Effector memory CD4-positive, alpha-beta T cell (primary cell): ENCODE data around the gene MS4A14.
"Not testable (repeated sequence)": the region's sequence is repeated elsewhere in the genome, so short reads cannot be mapped to it uniquely, and the experiment has no call there.

ENCODE experiments used
- DNase-seq, 3 donors: peaks; one replicate each; pipeline ENCODE4 v3.0.0-alpha.2; 2020
- H3K27ac ChIP-seq: 2 replicates; pipeline ENCODE4 v1.7.0; 2013; ENCODE audit warnings: mild to moderate bottlenecking, low read length, moderate library complexity; ENCODE audit not compliant: insufficient read depth, poor library complexity, severe bottlenecking
- H3K27me3 ChIP-seq: replicated peaks from 2 replicates; pipeline ENCODE4 v1.7.0; 2013; ENCODE audit warnings: mild to moderate bottlenecking, low read length; ENCODE audit not compliant: insufficient read depth, control insufficient read depth, poor library complexity, severe bottlenecking
- H3K36me3 ChIP-seq: 2 replicates; pipeline ENCODE4 v1.7.0; 2013; ENCODE audit warnings: mild to moderate bottlenecking, low read length, moderate library complexity; ENCODE audit not compliant: control insufficient read depth, insufficient read depth
- H3K4me1 ChIP-seq: 2 replicates; pipeline ENCODE4 v1.7.0; 2013; ENCODE audit warnings: low read length, mild to moderate bottlenecking; ENCODE audit not compliant: control insufficient read depth, insufficient read depth, poor library complexity, severe bottlenecking
- H3K4me3 ChIP-seq: 2 replicates; pipeline ENCODE4 v1.7.0; 2013; ENCODE audit warnings: low read length, low read depth, mild to moderate bottlenecking; ENCODE audit not compliant: insufficient read depth, poor library complexity, severe bottlenecking
- H3K9me3 ChIP-seq: 2 replicates; pipeline ENCODE4 v1.7.0; 2013; ENCODE audit warnings: mild to moderate bottlenecking, low read length, moderate library complexity; ENCODE audit not compliant: control insufficient read depth

MS4A14 gene

GRCh38 chr11:60429272-60429671, 33.0 kb downstream of the MS4A14 start, which contains the start of gene MS4A5:
MS4A5 (plus strand) TSS chr11:60429572; CDS start chr11:60429675, 103 bp downstream.
- Histone ChIP-seq H3K9me3 (no peaks in the 10 kb centered on the region), H3K36me3 (no peaks in the 10 kb centered on the region), H3K4me3 (no peak within 1 kb of the TSS), H3K27ac (no peak within 1 kb of the TSS), H3K4me1 (no peaks in the 10 kb centered on the region), H3K27me3 (no peaks in the 10 kb centered on the region)
- no peak for DNase-seq

- Histone ChIP-seq H3K4me1 (no peaks in the 10 kb centered on the region), H3K36me3 (no peaks in the 10 kb centered on the region), H3K9me3 (no peaks in the 10 kb centered on the region), H3K4me3 (no peak overlapping the region), H3K27ac (no peak overlapping the region), H3K27me3 (no peaks in the 10 kb centered on the region)
- DNase-seq, result no peak
Measured at GRCh38 chr11:60431251-60431650, 35.0 kb downstream of the MS4A14 start.

GRCh38 chr11:60433401-60433800, 37.1 kb downstream of the MS4A14 start:
- DNase-seq, result no peak
- H3K4me1 ChIP-seq, result no peaks in the 10 kb centered on the region
- H3K4me3 ChIP-seq, result no peak overlapping the region
- H3K36me3 ChIP-seq, result no peaks in the 10 kb centered on the region
- H3K9me3 ChIP-seq, result no peaks in the 10 kb centered on the region
- no peaks in the 10 kb centered on the region for H3K27me3 ChIP-seq
- H3K27ac ChIP-seq, result no peak overlapping the region

- Histone ChIP-seq H3K9me3 (no peaks in the 10 kb centered on the region), H3K27ac (no peak overlapping the region), H3K4me3 (peak overlapping the region; percentile 54), H3K27me3 (no peaks in the 10 kb centered on the region), H3K36me3 (no peaks in the 10 kb centered on the region), H3K4me1 (no peaks in the 10 kb centered on the region)
- DNase-seq, result no peak
Measured at GRCh38 chr11:60447070-60447469, 50.8 kb downstream of the MS4A14 start.

- no peaks in the 10 kb centered on the region for H3K27me3 ChIP-seq
- H3K4me3 ChIP-seq, result no peak overlapping the region
- no peak overlapping the region for H3K27ac ChIP-seq
- H3K9me3 ChIP-seq, result no peaks in the 10 kb centered on the region
- H3K36me3 ChIP-seq, result no peaks in the 10 kb centered on the region
- H3K4me1 ChIP-seq, result no peaks in the 10 kb centered on the region
- no peak for DNase-seq
Measured at GRCh38 chr11:60447846-60448245, 51.6 kb downstream of the MS4A14 start.

- not testable (repeated sequence) for H3K27me3 ChIP-seq, H3K4me3 ChIP-seq, DNase-seq, H3K27ac ChIP-seq, H3K4me1 ChIP-seq, H3K9me3 ChIP-seq, H3K36me3 ChIP-seq
Measured at GRCh38 chr11:60451185-60451584, 54.9 kb downstream of the MS4A14 start.

GRCh38 chr11:60454212-60454611, 58.0 kb downstream of the MS4A14 start:
- DNase-seq, result no peak
- Histone ChIP-seq H3K27me3 (no peaks in the 10 kb centered on the region), H3K4me1 (no peaks in the 10 kb centered on the region), H3K27ac (no peak overlapping the region), H3K4me3 (no peak overlapping the region), H3K36me3 (no peaks in the 10 kb centered on the region), H3K9me3 (no peaks in the 10 kb centered on the region)

GRCh38 chr11:60455531-60456042, 59.3 kb downstream of the MS4A14 start, which contains the start of gene MS4A1:
MS4A1 (plus strand) TSS chr11:60455847; CDS start chr11:60462375, 6,528 bp downstream.
- Histone ChIP-seq H3K27ac (no peak within 1 kb of the TSS), H3K4me3 (no peak within 1 kb of the TSS), H3K27me3 (no peaks in the 10 kb centered on the region), H3K36me3 (no peaks in the 10 kb centered on the region), H3K9me3 (no peaks in the 10 kb centered on the region), H3K4me1 (no peaks in the 10 kb centered on the region)
- DNase-seq, result no peak

- H3K27ac ChIP-seq, result no peak overlapping the region
- H3K4me3 ChIP-seq, result no peak overlapping the region
- no peaks in the 10 kb centered on the region for H3K27me3 ChIP-seq
- DNase-seq, result no peak
- no peaks in the 10 kb centered on the region for H3K9me3 ChIP-seq
- no peaks in the 10 kb centered on the region for H3K36me3 ChIP-seq
- no peaks in the 10 kb centered on the region for H3K4me1 ChIP-seq
Measured at GRCh38 chr11:60457576-60457975, 61.3 kb downstream of the MS4A14 start.

GRCh38 chr11:60459345-60459744, 63.1 kb downstream of the MS4A14 start:
- H3K4me1 ChIP-seq, result no peaks in the 10 kb centered on the region
- H3K36me3 ChIP-seq, result no peaks in the 10 kb centered on the region
- H3K4me3 ChIP-seq, result no peak overlapping the region
- no peaks in the 10 kb centered on the region for H3K9me3 ChIP-seq
- H3K27ac ChIP-seq, result no peak overlapping the region
- DNase-seq, result no peak
- no peaks in the 10 kb centered on the region for H3K27me3 ChIP-seq
